ENCODE results near the gene RTN3. TPM values are rescaled to one million over a fixed set of nuclear protein-coding genes. Genes with fewer than 3 reads are reported as not detected.
A peak's percentile ranks its signal among the peaks of the same experiment; 100 is the strongest.

Gene RTN3
- total and polyA plus RNA-seq, 4 donors: 82.1 to 102 (median 92.6) TPM

- ATAC-seq (ENCODE audit: insufficient read depth, low FRiP score): no peak
- Histone ChIP-seq H3K36me3 (ENCODE audit: control insufficient read depth in 4 of 4, insufficient read depth in 4 of 4, low read length in 4 of 4) (no peaks in the 10 kb centered on the region), H3K9ac (ENCODE audit: insufficient read depth in 1 of 2, low read length in 2 of 2) (no peak overlapping the region), H3K27me3 (ENCODE audit: control insufficient read depth in 3 of 3, insufficient read depth in 3 of 3, low read length in 2 of 3) (no peaks in the 10 kb centered on the region), H3K4me3 (no peak overlapping the region), H3K9me3 (ENCODE audit: control insufficient read depth in 4 of 4, insufficient read depth in 3 of 4, low read length in 3 of 4) (peaks cover 0 to 2% (median 0%) of the 10 kb centered on the region in 4 donors), H3K27ac (ENCODE audit: low read depth in 1 of 2, low read length in 1 of 2) (peak overlapping the region in 1 of 2 donors; percentile 20), H3K4me1 (ENCODE audit: control insufficient read depth in 5 of 5, insufficient read depth in 5 of 5, low read length in 5 of 5) (peaks cover 0 to 3% (median 0%) of the 10 kb centered on the region in 5 donors)
- 64 to 87% methylated on average over 7 of the region's 7 CpGs for WGBS, 2 donors
- DNase-seq: no peak
- no peak for TF ChIP-seq CTCF (IDR thresholded peaks at IDR 0.05; ENCODE audit: control extremely low read depth, extremely low read depth)
Observed at GRCh38 chr11:63694596-63694995, 13.3 kb downstream of the RTN3 start.

GRCh38 chr11:63698976-63699733 lies 17.9 kb downstream of the RTN3 start:
- WGBS, 2 donors: 70 to 84% methylated on average over 11 of the region's 11 CpGs

GRCh38 chr11:63699896-63700295 lies 18.6 kb downstream of the RTN3 start:
- no peak for ATAC-seq (ENCODE audit: insufficient read depth, low FRiP score)
- H3K9ac ChIP-seq (ENCODE audit: insufficient read depth in 1 of 2, low read length in 2 of 2): no peak overlapping the region
- no peaks in the 10 kb centered on the region for H3K9me3 ChIP-seq (ENCODE audit: control insufficient read depth in 4 of 4, insufficient read depth in 3 of 4, low read length in 3 of 4)
- no peak for DNase-seq
- TF ChIP-seq CTCF (IDR thresholded peaks at IDR 0.05; ENCODE audit: control extremely low read depth, extremely low read depth): no peak
- no peaks in the 10 kb centered on the region for H3K36me3 ChIP-seq (ENCODE audit: control insufficient read depth in 4 of 4, insufficient read depth in 4 of 4, low read length in 4 of 4)
- no peak overlapping the region for H3K27ac ChIP-seq (ENCODE audit: low read depth in 1 of 2, low read length in 1 of 2)
- H3K4me3 ChIP-seq: no peak overlapping the region
- H3K27me3 ChIP-seq (ENCODE audit: control insufficient read depth in 3 of 3, insufficient read depth in 3 of 3, low read length in 2 of 3): no peaks in the 10 kb centered on the region
- 76 to 86% methylated on average over 1 of the region's 1 CpG for WGBS, 2 donors
- H3K4me1 ChIP-seq (ENCODE audit: control insufficient read depth in 5 of 5, insufficient read depth in 5 of 5, low read length in 5 of 5): peaks cover 0 to 7% (median 0%) of the 10 kb centered on the region in 5 donors

More at GRCh38 chr11:63698976-63699733, 17.9 kb downstream of the RTN3 start:
- H3K27me3 ChIP-seq (ENCODE audit: control insufficient read depth in 3 of 3, insufficient read depth in 3 of 3, low read length in 2 of 3): no peaks in the 10 kb centered on the region
- peaks cover 0 to 2% (median 0%) of the 10 kb centered on the region in 4 donors for H3K9me3 ChIP-seq (ENCODE audit: control insufficient read depth in 4 of 4, insufficient read depth in 3 of 4, low read length in 3 of 4)
- no peak overlapping the region for H3K27ac ChIP-seq (ENCODE audit: low read depth in 1 of 2, low read length in 1 of 2)
- no peak overlapping the region for H3K4me3 ChIP-seq
- H3K9ac ChIP-seq (ENCODE audit: insufficient read depth in 1 of 2, low read length in 2 of 2): no peak overlapping the region
- peaks cover 0 to 7% (median 0%) of the 10 kb centered on the region in 5 donors for H3K4me1 ChIP-seq (ENCODE audit: control insufficient read depth in 5 of 5, insufficient read depth in 5 of 5, low read length in 5 of 5)
- H3K36me3 ChIP-seq (ENCODE audit: control insufficient read depth in 4 of 4, insufficient read depth in 4 of 4, low read length in 4 of 4): no peaks in the 10 kb centered on the region
- no peak for ATAC-seq (ENCODE audit: insufficient read depth, low FRiP score)
- DNase-seq: peak in 1 of 3 donors; percentile 35
- TF ChIP-seq CTCF (IDR thresholded peaks at IDR 0.05; ENCODE audit: control extremely low read depth, extremely low read depth): no peak
